GM23338 (cell line): ENCODE results near the gene ARL4A. TPM values are rescaled to one million over a fixed set of nuclear protein-coding genes. Genes with fewer than 3 reads are reported as not detected.

Experiments used
- ATAC-seq: fragments of 200-7000 bp; cut with Tn5 transposase; 3 replicates; pipeline ENCODE4 v1.9.1; 2020
- DNase-seq: peaks from one replicate; pipeline ENCODE4 v3.0.0-alpha.2; 2015; ENCODE audit warnings: low spot score
- H2AFZ ChIP-seq: fragments of 200-600 bp; sonication (generic); 2 replicates; pipeline ENCODE4 v1.8.0; 2016; ENCODE audit warnings: antibody characterized with exemption, mild to moderate bottlenecking, moderate library complexity
- H3F3A ChIP-seq: fragments of 200-600 bp; sonication (generic); replicated peaks from 2 replicates; pipeline ENCODE4 v1.8.0; 2017; ENCODE audit warnings: antibody characterized with exemption, mixed run types, low read depth
- H3K27ac ChIP-seq: fragments of 200-600 bp; sonication (generic); 2 replicates; pipeline ENCODE4 v1.6.1; 2016; ENCODE audit warnings: low read depth
- H3K27me3 ChIP-seq: fragments of 200-600 bp; sonication (generic); 2 replicates; pipeline ENCODE4 v1.8.0; 2016; ENCODE audit warnings: mild to moderate bottlenecking, mixed run types, moderate library complexity; ENCODE audit not compliant: insufficient read depth
- H3K36me3 ChIP-seq: fragments of 200-600 bp; sonication (generic); 2 replicates; pipeline ENCODE4 v1.8.0; 2016; ENCODE audit warnings: mild to moderate bottlenecking; ENCODE audit not compliant: insufficient read depth
- H3K4me1 ChIP-seq: fragments of 200-600 bp; sonication (generic); 2 replicates; pipeline ENCODE4 v1.8.0; 2016; ENCODE audit warnings: mild to moderate bottlenecking, moderate library complexity; ENCODE audit not compliant: insufficient read depth
- H3K4me2 ChIP-seq: fragments of 200-600 bp; sonication (generic); 2 replicates; pipeline ENCODE4 v1.7.1; 2017; ENCODE audit warnings: mixed run types
- H3K4me3 ChIP-seq: fragments of 200-600 bp; sonication (generic); 2 replicates; pipeline ENCODE4 v1.6.1; 2016; ENCODE audit warnings: mixed run types
- H3K79me2 ChIP-seq: fragments of 200-600 bp; sonication (generic); replicated peaks from 2 replicates; pipeline ENCODE4 v1.8.0; 2017; ENCODE audit warnings: mild to moderate bottlenecking; ENCODE audit not compliant: insufficient read depth
- H3K9me2 ChIP-seq: fragments of 200-600 bp; sonication (generic); 2 replicates; pipeline ENCODE4 v1.8.0; 2017; ENCODE audit not compliant: insufficient read depth
- H4K20me1 ChIP-seq: fragments of 200-600 bp; sonication (generic); replicated peaks from 2 replicates; pipeline ENCODE4 v1.8.0; 2017; ENCODE audit warnings: mild to moderate bottlenecking; ENCODE audit not compliant: insufficient read depth
- H3K27ac Mint-ChIP-seq: 2 replicates; pipeline ENCODE4 v1.8.0; 2020; ENCODE audit warnings: inconsistent platforms, mild to moderate bottlenecking, moderate library complexity, mixed read lengths
- H3K27me3 Mint-ChIP-seq: 3 replicates; pipeline ENCODE4 v1.8.0; 2022; ENCODE audit warnings: low read depth, mild to moderate bottlenecking, moderate library complexity, mixed read lengths, inconsistent platforms; ENCODE audit not compliant: insufficient read depth, poor library complexity
- H3K36me3 Mint-ChIP-seq: 3 replicates; pipeline ENCODE4 v1.8.0; 2021; ENCODE audit warnings: low read depth, mild to moderate bottlenecking, inconsistent platforms, moderate library complexity, mixed read lengths
- H3K4me1 Mint-ChIP-seq: 3 replicates; pipeline ENCODE4 v1.8.0; 2020; ENCODE audit warnings: mild to moderate bottlenecking, inconsistent platforms, mixed read lengths
- H3K4me3 Mint-ChIP-seq: 3 replicates; pipeline ENCODE4 v1.8.0; 2021; ENCODE audit warnings: moderate library complexity, mild to moderate bottlenecking, inconsistent platforms, mixed read lengths
- H3K9me3 Mint-ChIP-seq: 3 replicates; pipeline ENCODE4 v1.8.0; 2020; ENCODE audit warnings: moderate library complexity, mild to moderate bottlenecking, inconsistent platforms, mixed read lengths
- JUNB ChIP-seq: IDR thresholded peaks from one replicate; pipeline ENCODE4 v1.6.1; 2016; ENCODE audit warnings: antibody characterized with exemption; ENCODE audit not compliant: unreplicated experiment
- NANOG ChIP-seq: IDR thresholded peaks from 2 replicates; pipeline ENCODE4 v1.6.1; 2016; ENCODE audit warnings: antibody characterized with exemption, borderline replicate concordance
- polyA plus RNA-seq: library from polyadenylated mRNA; unstranded; fragments of >200 nt; fragmentation: Nextera tagmentation; extraction: Ambion mirVana; gene quantifications from 2 replicates; pipeline ENCODE4 v1.2.1, GENCODE V29; 2016
- total RNA-seq: library from RNA; depleted of rRNA; stranded (reverse); fragments of >200 nt; shearing (Covaris generic); gene quantifications from 2 replicates; pipeline ENCODE4 v1.2.3, GENCODE V29; 2014
- TF ChIP-seq, protein P1 (sequence below): fragments of 250-450 bp; sonication (Bioruptor Pico); IDR thresholded peaks from 2 replicates; pipeline ENCODE4 v1.5.0; 2020; ENCODE audit warnings: mild to moderate bottlenecking, moderate library complexity
- TF ChIP-seq, protein P2 (sequence below), 2 experiments: fragments of 200-600 bp in 1 of 2; sonication (generic) in 1 of 2; conservative IDR thresholded peaks; 2 replicates each; pipeline versions ENCODE4 v1.5.1 to v1.6.1; 2016 to 2017; ENCODE audit warnings: antibody characterized with exemption in 2 of 2, low read depth in 2 of 2, mild to moderate bottlenecking in 2 of 2, moderate library complexity in 1 of 2

ARL4A gene
- total and polyA plus RNA-seq, 2 experiments from 2014 or later: 48.9 to 82.5 TPM

DNA sequence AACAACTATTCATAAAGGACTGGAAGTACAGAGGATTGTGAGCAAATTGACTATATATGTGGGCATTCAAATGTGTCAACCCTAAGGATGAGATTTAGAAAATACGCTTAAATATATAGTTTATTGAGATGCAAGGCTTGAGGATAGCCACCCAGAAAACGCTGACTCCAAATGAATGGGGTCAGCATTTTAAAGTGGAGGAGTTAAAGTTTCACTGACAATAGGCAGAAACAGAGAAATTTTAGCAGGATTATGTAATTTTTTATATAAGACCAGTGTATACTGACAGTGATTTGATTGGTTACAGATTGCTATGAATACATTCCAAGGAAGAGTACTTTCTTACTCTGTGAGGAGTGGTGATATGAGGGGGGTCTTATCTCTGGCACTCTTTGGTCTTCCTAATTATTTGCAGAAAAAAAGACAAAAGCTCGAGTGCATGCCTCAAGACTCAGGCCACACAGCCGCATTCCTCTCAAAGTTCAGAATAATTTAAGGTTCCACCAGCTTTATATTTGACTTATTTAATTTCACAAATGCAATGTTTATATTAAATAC, 38.6 kb upstream of the ARL4A start (continued):
- TF ChIP-seq, protein P1, sequence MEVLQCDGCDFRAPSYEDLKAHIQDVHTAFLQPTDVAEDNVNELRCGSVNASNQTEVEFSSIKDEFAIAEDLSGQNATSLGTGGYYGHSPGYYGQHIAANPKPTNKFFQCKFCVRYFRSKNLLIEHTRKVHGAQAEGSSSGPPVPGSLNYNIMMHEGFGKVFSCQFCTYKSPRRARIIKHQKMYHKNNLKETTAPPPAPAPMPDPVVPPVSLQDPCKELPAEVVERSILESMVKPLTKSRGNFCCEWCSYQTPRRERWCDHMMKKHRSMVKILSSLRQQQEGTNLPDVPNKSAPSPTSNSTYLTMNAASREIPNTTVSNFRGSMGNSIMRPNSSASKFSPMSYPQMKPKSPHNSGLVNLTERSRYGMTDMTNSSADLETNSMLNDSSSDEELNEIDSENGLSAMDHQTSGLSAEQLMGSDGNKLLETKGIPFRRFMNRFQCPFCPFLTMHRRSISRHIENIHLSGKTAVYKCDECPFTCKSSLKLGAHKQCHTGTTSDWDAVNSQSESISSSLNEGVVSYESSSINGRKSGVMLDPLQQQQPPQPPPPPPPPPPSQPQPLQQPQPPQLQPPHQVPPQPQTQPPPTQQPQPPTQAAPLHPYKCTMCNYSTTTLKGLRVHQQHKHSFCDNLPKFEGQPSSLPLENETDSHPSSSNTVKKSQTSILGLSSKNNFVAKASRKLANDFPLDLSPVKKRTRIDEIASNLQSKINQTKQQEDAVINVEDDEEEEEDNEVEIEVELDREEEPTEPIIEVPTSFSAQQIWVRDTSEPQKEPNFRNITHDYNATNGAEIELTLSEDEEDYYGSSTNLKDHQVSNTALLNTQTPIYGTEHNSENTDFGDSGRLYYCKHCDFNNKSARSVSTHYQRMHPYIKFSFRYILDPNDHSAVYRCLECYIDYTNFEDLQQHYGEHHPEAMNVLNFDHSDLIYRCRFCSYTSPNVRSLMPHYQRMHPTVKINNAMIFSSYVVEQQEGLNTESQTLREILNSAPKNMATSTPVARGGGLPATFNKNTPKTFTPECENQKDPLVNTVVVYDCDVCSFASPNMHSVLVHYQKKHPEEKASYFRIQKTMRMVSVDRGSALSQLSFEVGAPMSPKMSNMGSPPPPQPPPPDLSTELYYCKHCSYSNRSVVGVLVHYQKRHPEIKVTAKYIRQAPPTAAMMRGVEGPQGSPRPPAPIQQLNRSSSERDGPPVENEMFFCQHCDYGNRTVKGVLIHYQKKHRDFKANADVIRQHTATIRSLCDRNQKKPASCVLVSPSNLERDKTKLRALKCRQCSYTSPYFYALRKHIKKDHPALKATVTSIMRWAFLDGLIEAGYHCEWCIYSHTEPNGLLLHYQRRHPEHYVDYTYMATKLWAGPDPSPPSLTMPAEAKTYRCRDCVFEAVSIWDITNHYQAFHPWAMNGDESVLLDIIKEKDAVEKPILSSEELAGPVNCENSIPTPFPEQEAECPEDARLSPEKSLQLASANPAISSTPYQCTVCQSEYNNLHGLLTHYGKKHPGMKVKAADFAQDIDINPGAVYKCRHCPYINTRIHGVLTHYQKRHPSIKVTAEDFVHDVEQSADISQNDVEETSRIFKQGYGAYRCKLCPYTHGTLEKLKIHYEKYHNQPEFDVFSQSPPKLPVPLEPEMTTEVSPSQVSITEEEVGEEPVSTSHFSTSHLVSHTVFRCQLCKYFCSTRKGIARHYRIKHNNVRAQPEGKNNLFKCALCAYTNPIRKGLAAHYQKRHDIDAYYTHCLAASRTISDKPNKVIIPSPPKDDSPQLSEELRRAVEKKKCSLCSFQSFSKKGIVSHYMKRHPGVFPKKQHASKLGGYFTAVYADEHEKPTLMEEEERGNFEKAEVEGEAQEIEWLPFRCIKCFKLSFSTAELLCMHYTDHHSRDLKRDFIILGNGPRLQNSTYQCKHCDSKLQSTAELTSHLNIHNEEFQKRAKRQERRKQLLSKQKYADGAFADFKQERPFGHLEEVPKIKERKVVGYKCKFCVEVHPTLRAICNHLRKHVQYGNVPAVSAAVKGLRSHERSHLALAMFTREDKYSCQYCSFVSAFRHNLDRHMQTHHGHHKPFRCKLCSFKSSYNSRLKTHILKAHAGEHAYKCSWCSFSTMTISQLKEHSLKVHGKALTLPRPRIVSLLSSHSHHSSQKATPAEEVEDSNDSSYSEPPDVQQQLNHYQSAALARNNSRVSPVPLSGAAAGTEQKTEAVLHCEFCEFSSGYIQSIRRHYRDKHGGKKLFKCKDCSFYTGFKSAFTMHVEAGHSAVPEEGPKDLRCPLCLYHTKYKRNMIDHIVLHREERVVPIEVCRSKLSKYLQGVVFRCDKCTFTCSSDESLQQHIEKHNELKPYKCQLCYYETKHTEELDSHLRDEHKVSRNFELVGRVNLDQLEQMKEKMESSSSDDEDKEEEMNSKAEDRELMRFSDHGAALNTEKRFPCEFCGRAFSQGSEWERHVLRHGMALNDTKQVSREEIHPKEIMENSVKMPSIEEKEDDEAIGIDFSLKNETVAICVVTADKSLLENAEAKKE (CRISPR knock-in tag): no peak
- TF ChIP-seq NANOG (no peak), JUNB (no peak)
- TF ChIP-seq, protein P2, sequence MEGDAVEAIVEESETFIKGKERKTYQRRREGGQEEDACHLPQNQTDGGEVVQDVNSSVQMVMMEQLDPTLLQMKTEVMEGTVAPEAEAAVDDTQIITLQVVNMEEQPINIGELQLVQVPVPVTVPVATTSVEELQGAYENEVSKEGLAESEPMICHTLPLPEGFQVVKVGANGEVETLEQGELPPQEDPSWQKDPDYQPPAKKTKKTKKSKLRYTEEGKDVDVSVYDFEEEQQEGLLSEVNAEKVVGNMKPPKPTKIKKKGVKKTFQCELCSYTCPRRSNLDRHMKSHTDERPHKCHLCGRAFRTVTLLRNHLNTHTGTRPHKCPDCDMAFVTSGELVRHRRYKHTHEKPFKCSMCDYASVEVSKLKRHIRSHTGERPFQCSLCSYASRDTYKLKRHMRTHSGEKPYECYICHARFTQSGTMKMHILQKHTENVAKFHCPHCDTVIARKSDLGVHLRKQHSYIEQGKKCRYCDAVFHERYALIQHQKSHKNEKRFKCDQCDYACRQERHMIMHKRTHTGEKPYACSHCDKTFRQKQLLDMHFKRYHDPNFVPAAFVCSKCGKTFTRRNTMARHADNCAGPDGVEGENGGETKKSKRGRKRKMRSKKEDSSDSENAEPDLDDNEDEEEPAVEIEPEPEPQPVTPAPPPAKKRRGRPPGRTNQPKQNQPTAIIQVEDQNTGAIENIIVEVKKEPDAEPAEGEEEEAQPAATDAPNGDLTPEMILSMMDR (conservative IDR thresholded peaks at IDR 0.05; ENCODE audit: low read depth in 2 of 2): no peak

DNA sequence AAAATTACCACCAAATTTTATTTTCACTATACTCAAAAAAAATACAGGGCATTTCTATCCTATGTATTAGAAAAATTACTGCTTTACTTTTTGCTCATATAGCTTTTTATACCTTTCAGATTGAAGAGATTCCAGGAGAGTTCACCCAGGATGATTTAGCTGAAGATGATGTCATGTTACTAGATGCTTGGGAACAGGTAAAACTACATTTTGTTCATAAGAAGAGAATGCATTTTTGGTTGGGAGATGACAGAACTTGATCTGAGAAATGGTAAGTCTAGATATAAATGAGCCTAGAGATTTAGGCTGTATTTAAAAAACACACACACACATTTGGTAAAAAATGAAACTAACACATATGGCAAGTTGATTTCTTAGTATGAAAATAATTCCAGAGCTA, 38.1 kb upstream of the ARL4A start:
- Histone ChIP-seq H3K27me3 (no peaks in the 10 kb centered on the region), H3K36me3 (no peaks in the 10 kb centered on the region), H3K9me2 (no peaks in the 10 kb centered on the region), H3K79me2 (no peaks in the 10 kb centered on the region), H2AFZ (no peak overlapping the region), H3K4me2 (no peak overlapping the region), H3K4me3 (no peak overlapping the region), H3F3A (no peaks in the 10 kb centered on the region), H3K4me1 (peaks cover 20% of the 10 kb centered on the region), H4K20me1 (no peaks in the 10 kb centered on the region), H3K27ac (no peak overlapping the region)
- no peaks in the 10 kb centered on the region for H3K9me3 Mint-ChIP-seq
- no peak overlapping the region for H3K27ac Mint-ChIP-seq
- TF ChIP-seq, protein P2 (conservative IDR thresholded peaks at IDR 0.05; ENCODE audit: low read depth in 2 of 2): no peak
- H3K36me3 Mint-ChIP-seq: no peaks in the 10 kb centered on the region
- ATAC-seq: no peak
- DNase-seq: no peak
- no peak overlapping the region for H3K4me3 Mint-ChIP-seq
- peaks cover 18% of the 10 kb centered on the region for H3K4me1 Mint-ChIP-seq
- no peaks in the 10 kb centered on the region for H3K27me3 Mint-ChIP-seq
